Gastrocnemius medialis (tissue), 4 donors: ENCODE data around the gene PRDM10. TPM values are rescaled to one million over a fixed set of nuclear protein-coding genes. Genes with fewer than 3 reads are reported as not detected.

Source experiments
- ATAC-seq, 2 donors: fragments of 150-250 bp; one replicate each; pipeline ENCODE4 v1.9.1; 2016
- DNase-seq, 2 donors: peaks; one replicate each; pipeline ENCODE4 v3.0.0-alpha.2; 2019
- H3K27ac ChIP-seq, 4 donors: fragments of 200-600 bp; sonication (generic); 1 replicate in 1 of 4; 2 replicates in 3 of 4; pipeline ENCODE4 v1.5.1; 2016 to 2018; ENCODE audit warnings: mild to moderate bottlenecking in 2 of 4, moderate library complexity in 1 of 4
- H3K27me3 ChIP-seq, 3 donors: fragments of 200-600 bp; sonication (generic) in 2 of 3; 1 replicate in 1 of 3; 2 replicates in 2 of 3; pipeline versions ENCODE4 v1.5.1 to v1.6.0; 2016 to 2019; ENCODE audit warnings: mild to moderate bottlenecking in 1 of 3, moderate library complexity in 1 of 3
- H3K36me3 ChIP-seq, 2 donors: fragments of 200-600 bp; sonication (generic) in 1 of 2; one replicate each; pipeline ENCODE4 v1.5.1; 2017 to 2018
- H3K4me1 ChIP-seq, 2 donors: fragments of 200-600 bp; sonication (generic) in 1 of 2; one replicate each; pipeline ENCODE4 v1.5.1; 2016 to 2017; ENCODE audit warnings: mild to moderate bottlenecking in 2 of 2
- H3K4me3 ChIP-seq, 4 donors: fragments of 200-600 bp; sonication (generic) in 3 of 4; 1 replicate in 1 of 4; 2 replicates in 3 of 4; pipeline ENCODE4 v1.5.1; 2016 to 2019; ENCODE audit warnings: mild to moderate bottlenecking in 2 of 4
- H3K9me3 ChIP-seq, 3 donors: fragments of 200-600 bp; sonication (generic) in 2 of 3; 1 replicate in 1 of 3; 2 replicates in 2 of 3; pipeline ENCODE4 v1.5.1; 2016 to 2019
- POLR2A ChIP-seq, 2 donors: fragments of 450-650 bp; IDR thresholded peaks; one replicate each; pipeline ENCODE4 v1.6.1; 2017; ENCODE audit warnings: antibody characterized with exemption in 2 of 2, mild to moderate bottlenecking in 2 of 2, moderate library complexity in 2 of 2
- in situ Hi-C, 4 donors: fragments of 200-750 bp; cut with MboI; loops; one replicate each; pipeline versions ENCODE4 v1.15.0 to v1.8.0; 2017; ENCODE audit warnings: low sequenced_read_pairs in 4 of 4
- intact Hi-C: fragments of 100-400 bp; cut with DNase I; formaldehyde crosslinking; loops from one replicate; pipeline ENCODE4 v1.15.1; 2023; ENCODE audit warnings: low total_unique reads
- total RNA-seq, 4 donors: library from RNA; depleted of rRNA; stranded (reverse); fragments of >200 nt; gene quantifications; one replicate each; pipeline versions ENCODE4 v1.1.0 to v1.2.3, GENCODE V29; 2016
- TF ChIP-seq, protein P1 (sequence below), 5 experiments: fragments of 450-650 bp in 3 of 5; fragments of 200-600 bp in 2 of 5; sonication (generic) in 2 of 5; IDR thresholded peaks in 4 of 5; conservative IDR thresholded peaks in 1 of 5; 1 replicate in 4 of 5; 2 replicates in 1 of 5; pipeline ENCODE4 v1.5.1; 2016 to 2019; ENCODE audit warnings: antibody characterized with exemption in 5 of 5, mild to moderate bottlenecking in 3 of 5, moderate library complexity in 3 of 5

PRDM10 gene
- total RNA-seq, 4 donors from 2014 or later: 3.3 to 10.9 (median 9.0) TPM

DNA sequence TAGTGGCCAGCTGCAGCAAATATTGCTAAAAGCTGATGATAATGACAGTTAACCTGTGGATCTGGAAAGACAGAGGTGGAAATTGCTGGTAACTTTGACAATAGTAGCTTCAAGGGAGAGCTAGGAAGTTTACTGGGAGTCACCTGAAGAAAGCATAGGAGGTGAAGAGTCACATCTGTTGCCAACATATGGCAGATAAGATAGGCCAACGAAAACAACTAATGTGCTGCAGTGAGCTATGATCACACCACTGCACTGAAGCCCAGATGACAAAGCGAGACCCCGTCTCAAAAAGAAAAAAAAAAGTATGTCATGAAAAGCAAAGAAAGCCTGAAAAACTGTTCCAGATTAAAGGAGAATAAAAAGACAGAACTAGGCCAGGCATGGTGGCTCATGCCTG is 4.3 kb upstream of the PRDM10 start:
- Histone ChIP-seq H3K9me3 (no peaks in the 10 kb centered on the region), H3K4me3 (no peak overlapping the region), H3K27me3 (no peaks in the 10 kb centered on the region), H3K27ac (no peak overlapping the region), H3K36me3 (no peaks in the 10 kb centered on the region), H3K4me1 (peaks cover 7 to 8% of the 10 kb centered on the region in 2 donors)
- in situ Hi-C loops (loop anchor here in 3 of 4 donors (5.0 to 10.0 kb wide), 4 partner anchors 55 to 118 kb away; no protein-coding TSS in a partner anchor), intact Hi-C loops (loop anchor here (10.0 kb wide), 1 partner anchor 908 kb away; the partner anchor contains the start of gene SNX19)
- no peak for TF ChIP-seq POLR2A (IDR thresholded peaks at IDR 0.05)
- TF ChIP-seq, protein P1, sequence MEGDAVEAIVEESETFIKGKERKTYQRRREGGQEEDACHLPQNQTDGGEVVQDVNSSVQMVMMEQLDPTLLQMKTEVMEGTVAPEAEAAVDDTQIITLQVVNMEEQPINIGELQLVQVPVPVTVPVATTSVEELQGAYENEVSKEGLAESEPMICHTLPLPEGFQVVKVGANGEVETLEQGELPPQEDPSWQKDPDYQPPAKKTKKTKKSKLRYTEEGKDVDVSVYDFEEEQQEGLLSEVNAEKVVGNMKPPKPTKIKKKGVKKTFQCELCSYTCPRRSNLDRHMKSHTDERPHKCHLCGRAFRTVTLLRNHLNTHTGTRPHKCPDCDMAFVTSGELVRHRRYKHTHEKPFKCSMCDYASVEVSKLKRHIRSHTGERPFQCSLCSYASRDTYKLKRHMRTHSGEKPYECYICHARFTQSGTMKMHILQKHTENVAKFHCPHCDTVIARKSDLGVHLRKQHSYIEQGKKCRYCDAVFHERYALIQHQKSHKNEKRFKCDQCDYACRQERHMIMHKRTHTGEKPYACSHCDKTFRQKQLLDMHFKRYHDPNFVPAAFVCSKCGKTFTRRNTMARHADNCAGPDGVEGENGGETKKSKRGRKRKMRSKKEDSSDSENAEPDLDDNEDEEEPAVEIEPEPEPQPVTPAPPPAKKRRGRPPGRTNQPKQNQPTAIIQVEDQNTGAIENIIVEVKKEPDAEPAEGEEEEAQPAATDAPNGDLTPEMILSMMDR (IDR thresholded peaks at IDR 0.05 in 4 of 5, conservative IDR thresholded peaks at IDR 0.05 in 1 of 5): no peak
- no peak for ATAC-seq
- DNase-seq: no peak

DNA sequence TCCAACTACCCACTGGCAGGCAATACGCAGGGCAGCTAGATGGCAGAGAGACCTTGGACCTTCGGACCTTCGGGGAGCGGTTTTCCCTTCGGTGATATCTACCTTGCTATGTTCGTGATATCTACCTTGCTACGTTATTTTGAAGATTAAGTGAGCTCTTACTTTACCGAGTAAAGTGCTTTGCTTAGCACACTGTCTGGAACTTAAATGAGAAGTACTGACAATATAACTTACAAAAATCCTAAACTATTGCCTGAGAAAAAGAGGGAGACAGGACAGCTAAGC is 1.0 kb upstream of the PRDM10 start:
- no peak for ATAC-seq
- H3K9me3 ChIP-seq: no peaks in the 10 kb centered on the region
- intact Hi-C loops: loop anchor here (1.0 to 10.0 kb wide), 5 partner anchors 66 to 911 kb away; partner anchors contain the start of genes APLP2, NFRKB, SNX19 and ZBTB44
- peaks cover 18 to 22% of the 10 kb centered on the region in 2 donors for H3K4me1 ChIP-seq
- TF ChIP-seq POLR2A (IDR thresholded peaks at IDR 0.05): no peak
- TF ChIP-seq, protein P1 (IDR thresholded peaks at IDR 0.05 in 4 of 5, conservative IDR thresholded peaks at IDR 0.05 in 1 of 5): peak in 1 of 5 experiments; percentile 15
- no peaks in the 10 kb centered on the region for H3K27me3 ChIP-seq
- in situ Hi-C loops: loop anchor here in 2 of 4 donors (10.0 kb wide), 2 partner anchors 71 to 121 kb away; no protein-coding TSS in a partner anchor
- DNase-seq: no peak
- H3K4me3 ChIP-seq: peak overlapping the region; percentile 64 to 81 (median 68)
- H3K36me3 ChIP-seq: no peaks in the 10 kb centered on the region
- peak overlapping the region; percentile 95 to 99 (median 97) for H3K27ac ChIP-seq

DNA sequence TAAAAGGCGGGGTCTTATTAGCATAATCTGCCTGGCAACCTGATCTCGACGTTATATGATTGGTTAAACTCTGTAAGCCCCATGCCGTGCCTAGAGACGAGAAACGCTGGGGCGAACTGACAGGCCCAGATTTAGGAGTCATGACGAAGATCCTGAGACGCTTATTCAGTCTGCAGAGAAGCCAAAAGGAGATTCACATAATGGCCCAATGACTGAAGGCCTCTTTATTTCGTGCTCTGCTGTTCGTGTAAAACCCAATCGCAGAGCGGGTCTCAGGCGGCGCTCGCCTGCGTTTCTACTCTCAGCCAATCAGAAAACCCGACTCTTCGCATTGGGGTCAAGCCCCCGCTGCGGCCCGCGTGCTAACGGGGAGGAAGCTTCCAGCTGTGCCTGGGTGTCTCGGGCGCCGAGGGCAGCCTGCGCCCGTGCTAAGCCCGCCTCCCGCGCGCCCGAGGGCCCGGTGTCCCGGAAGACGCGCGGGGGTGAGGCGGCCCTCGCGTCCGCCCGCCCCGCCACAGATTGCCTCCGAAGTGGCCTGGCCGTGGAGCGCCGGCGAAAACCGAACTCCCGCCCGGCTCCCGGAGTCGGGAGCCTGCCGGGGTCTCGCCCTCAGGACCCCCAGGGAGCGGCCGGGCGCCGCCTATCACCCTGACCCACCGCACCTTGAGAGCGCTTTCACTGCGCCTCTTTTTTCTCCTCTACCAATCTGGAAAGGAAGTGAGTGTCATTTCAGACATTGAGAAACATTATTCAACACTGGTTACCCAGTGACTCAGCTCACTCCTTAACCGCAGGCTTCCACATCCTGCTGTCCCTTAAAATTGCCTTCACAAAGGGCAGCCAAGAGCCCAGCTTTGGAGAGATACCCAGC is 446 bp upstream of the PRDM10 start:
- no peaks in the 10 kb centered on the region for H3K36me3 ChIP-seq
- H3K4me1 ChIP-seq: peaks cover 21 to 22% of the 10 kb centered on the region in 2 donors
- H3K4me3 ChIP-seq: peak overlapping the region; percentile 64 to 81 (median 68)
- no peaks in the 10 kb centered on the region for H3K27me3 ChIP-seq
- peak; percentile 96 to 97 for DNase-seq
- ATAC-seq: peak; percentile 84 to 89
- intact Hi-C loops: loop anchor here (1.0 to 10.0 kb wide), 5 partner anchors 66 to 912 kb away; partner anchors contain the start of genes APLP2, NFRKB, SNX19 and ZBTB44
- in situ Hi-C loops: loop anchor here in 2 of 4 donors (10.0 kb wide), 2 partner anchors 72 to 122 kb away; no protein-coding TSS in a partner anchor
- peak overlapping the region; percentile 95 to 99 (median 97) for H3K27ac ChIP-seq
- H3K9me3 ChIP-seq: no peaks in the 10 kb centered on the region
- peak; percentile 93 to 94 for TF ChIP-seq POLR2A (IDR thresholded peaks at IDR 0.05)
- TF ChIP-seq, protein P1 (IDR thresholded peaks at IDR 0.05 in 4 of 5, conservative IDR thresholded peaks at IDR 0.05 in 1 of 5): peak in 2 of 5 experiments; percentile 10 to 38

DNA sequence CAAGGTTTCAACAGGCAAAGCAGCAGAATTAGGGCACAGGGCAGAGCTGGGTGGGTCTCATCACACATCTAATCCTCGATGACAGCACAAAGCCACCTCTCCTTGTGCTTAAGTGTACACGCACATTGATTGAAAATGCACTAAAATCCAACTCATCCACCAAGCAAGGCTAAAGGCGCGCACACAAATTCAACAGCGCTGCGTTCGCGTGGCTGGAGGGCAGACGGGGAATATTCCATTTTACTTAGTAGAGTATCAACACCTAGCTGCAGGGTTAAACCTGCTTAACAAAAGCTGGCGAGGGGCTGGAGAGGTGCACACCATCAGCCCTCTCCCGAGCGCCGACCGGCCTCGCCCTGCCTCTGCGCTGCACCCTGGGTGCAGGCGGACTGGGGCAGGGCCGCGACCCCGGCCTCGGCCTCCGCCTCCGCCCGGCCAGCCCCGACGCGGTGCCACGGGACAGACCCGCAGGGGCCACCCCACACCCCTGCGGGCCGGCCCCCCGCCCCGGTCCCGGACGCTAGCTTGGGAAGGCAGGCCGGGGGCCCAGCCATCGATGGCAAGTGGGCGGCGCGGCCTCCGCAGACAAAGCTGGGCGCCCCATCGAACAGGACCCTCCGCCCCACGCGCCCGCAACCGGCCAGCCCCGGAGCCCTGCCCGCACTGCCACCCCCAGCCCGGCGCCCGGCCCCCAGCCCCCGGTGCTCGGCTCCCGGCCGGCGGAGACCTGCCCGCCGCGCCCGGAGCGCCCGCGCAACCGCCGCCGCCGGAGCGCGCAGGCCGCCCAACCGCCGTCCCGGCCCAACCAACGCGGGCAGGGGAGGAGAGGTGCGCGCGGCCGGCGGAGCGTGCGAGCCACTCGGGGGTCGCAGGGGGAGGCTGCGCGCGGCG is 929 bp downstream of the PRDM10 start:
- peak; percentile 38 to 40 for ATAC-seq
- no peak for DNase-seq
- in situ Hi-C loops: loop anchor here in 2 of 4 donors (10.0 kb wide), 2 partner anchors 73 to 123 kb away; no protein-coding TSS in a partner anchor

More for the DNA sequence above, 929 bp downstream of the PRDM10 start:
- TF ChIP-seq POLR2A (IDR thresholded peaks at IDR 0.05): peak in 1 of 2 donors; percentile 74
- TF ChIP-seq, protein P1 (IDR thresholded peaks at IDR 0.05 in 4 of 5, conservative IDR thresholded peaks at IDR 0.05 in 1 of 5): no peak
- Histone ChIP-seq H3K36me3 (no peaks in the 10 kb centered on the region), H3K4me3 (peak overlapping the region; percentile 64 to 81 (median 68)), H3K27ac (peak overlapping the region; percentile 95 to 99 (median 97)), H3K27me3 (no peaks in the 10 kb centered on the region), H3K4me1 (peaks cover 22% of the 10 kb centered on the region in 2 donors), H3K9me3 (no peaks in the 10 kb centered on the region)
- intact Hi-C loops: loop anchor here (2.0 to 10.0 kb wide), 4 partner anchors 107 to 913 kb away; partner anchors contain the start of genes NFRKB, SNX19 and ZBTB44
